OCI-LY3 (cell line): ENCODE results near the gene TOP3B.

Source experiments
- CTCF ChIP-seq: fragments of 200-600, 300-600 bp; sonication (generic); IDR thresholded peaks from 2 replicates; pipeline ENCODE4 v1.5.1; 2014; ENCODE audit warnings: antibody characterized with exemption, low read length, low read depth
- EZH2phosphoT487 ChIP-seq: fragments of 200-600 bp; shearing (Covaris generic); IDR thresholded peaks from 2 replicates; pipeline ENCODE4 v1.6.1; 2018; ENCODE audit warnings: antibody characterized with exemption, mixed run types, low read depth

DNA sequence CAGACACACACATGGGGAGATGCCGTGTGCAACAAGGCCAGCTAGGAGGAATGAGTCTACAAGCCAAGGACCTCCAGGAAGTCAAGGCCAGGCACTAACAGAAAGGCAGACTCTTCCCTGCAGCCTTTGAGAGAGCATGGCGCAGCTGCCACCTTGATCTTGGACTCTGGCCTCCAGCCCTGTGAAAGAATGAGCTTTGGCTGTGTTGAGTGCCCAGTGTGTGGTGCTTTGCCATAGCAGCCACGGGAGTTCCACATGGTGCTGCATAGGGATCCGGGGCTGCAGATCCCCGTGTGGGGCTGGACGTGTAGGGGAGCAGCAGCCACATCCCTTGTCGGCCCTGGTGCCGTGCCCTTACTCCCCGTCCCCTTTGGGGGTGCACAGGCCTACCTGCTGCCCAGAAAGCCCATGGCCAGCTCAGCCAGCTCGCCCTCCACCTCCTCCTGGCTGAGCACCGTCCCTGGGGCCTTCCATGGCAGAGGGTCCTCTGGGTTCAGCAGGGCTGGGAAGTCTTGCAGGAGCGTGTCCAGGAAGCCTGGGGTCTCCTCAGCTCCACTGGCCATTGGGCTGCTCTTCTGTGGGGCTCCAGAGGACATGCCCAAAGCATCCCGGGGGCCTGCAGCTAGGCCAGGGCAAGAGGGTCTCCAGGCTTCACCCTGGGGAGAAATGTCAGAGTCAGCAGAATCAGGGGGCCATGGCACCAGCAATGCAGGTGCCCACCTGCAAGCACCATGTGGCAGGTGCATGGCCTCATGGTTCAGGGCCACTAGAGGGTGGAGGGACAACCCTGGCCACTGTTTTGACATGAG is 36.9 kb downstream of the TOP3B start:
- no peak for TF ChIP-seq CTCF
- TF ChIP-seq EZH2phosphoT487, result no peak
